HG03039 (cell line): ENCODE results near the gene TTC22.
A peak's percentile ranks its signal among the peaks of the same experiment; 100 is the strongest.

Source experiments
- ATAC-seq: cut with Tn5 transposase; IDR thresholded peaks from one replicate; pipeline ENCODE4 v1.9.1; 2021; ENCODE audit warnings: mild to moderate bottlenecking, moderate library complexity; ENCODE audit not compliant: unreplicated experiment

Gene TTC22

DNA sequence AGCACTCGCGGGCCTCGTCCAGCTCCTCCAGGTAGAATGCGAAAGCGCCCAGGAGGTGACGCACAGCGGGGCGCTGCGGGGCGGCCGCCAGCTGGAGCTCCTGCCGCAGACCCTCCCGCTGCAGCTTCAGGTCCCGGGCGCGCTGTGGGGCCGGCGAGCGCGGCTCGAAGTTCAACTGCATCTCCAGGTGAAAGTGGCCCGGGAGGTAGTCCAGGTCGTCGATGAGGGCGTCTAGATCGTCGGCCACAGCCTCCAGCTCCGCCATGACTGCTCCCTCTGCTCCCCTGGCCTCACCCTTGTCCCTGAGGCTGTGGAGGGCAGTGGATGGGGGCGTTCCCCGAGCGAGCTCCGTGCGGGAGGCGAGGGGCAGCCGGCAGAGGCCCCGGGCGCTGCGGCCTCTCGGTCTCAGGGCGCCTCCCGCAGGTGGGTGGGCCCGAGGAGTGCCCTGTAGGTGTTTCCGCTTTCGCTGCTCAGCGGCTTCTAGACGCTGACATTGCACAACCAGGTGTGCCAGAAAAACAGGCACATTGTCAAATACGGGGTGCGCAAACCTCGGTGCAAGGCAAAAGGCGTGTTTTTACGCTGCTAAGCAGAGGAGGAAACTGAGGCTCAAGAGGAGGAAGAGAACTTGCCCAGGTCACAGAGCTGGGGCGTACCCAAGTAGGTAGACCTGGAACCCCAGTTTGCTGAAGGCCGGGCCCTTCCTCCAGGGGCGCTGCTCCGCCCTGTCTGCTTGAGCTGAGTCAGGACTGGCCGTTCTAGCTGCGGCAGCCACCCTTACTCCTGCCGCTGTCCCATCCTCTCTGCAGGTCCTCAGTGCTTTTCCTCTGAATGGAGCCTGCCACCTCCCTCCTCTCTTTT, at the start of gene TTC22:
TTC22 (minus strand) TSS at position 425 of the 861 bp plus-strand sequence; CDS start at position 265, 160 bp downstream.
- ATAC-seq, result peak; percentile 58

DNA sequence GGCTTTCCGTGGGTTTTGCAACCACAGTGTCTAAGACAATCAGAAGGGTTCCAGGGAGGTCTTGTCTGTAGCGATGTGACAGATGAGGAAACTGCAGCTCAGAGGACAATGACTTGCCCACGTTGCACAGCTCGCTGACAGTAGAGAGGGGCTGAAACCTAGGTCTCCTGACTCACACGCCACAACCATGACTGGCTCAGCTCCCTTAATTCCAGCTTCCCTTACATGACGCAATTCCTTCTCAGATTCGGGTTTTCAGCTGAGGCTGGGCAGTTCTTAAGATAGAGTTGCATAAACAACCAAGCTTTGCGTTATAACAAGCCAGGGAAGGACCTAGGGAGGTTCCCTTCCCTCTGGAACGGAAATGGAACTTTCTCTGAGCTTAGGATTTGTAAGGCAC, 49.6 kb upstream of the TTC22 start:
- ATAC-seq, result no peak

DNA sequence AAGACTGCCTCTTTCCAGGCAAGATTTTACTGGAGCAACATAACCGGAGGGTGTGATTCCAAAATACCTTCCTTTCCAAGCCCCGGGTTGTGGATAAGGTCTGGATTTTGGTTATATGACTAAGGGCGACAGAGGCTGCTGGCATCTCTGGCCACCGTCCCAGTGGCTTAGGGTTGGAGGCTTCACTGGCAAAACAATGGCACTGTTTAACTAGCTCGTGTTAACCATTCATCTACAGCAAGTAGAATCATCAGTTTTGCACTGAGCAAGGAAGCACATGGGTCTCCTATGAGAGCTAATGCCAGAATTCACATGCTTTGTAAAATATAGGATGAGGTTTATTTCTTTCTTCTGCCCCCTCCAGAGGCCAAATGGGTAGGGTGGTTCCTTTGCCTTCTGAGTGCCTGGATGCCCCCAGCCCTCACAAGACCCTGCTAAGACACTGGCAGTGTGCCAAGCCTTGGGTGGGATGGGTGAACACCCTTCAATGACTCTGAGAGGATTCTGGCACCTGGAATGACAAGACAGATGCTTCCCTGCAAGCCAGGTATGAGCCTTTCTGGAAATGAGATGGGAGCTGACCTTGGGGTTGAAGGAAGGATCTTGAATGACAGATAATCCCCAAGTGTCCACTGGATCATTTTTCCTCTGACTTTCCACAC, 49.1 kb upstream of the TTC22 start:
- ATAC-seq, result no peak

DNA sequence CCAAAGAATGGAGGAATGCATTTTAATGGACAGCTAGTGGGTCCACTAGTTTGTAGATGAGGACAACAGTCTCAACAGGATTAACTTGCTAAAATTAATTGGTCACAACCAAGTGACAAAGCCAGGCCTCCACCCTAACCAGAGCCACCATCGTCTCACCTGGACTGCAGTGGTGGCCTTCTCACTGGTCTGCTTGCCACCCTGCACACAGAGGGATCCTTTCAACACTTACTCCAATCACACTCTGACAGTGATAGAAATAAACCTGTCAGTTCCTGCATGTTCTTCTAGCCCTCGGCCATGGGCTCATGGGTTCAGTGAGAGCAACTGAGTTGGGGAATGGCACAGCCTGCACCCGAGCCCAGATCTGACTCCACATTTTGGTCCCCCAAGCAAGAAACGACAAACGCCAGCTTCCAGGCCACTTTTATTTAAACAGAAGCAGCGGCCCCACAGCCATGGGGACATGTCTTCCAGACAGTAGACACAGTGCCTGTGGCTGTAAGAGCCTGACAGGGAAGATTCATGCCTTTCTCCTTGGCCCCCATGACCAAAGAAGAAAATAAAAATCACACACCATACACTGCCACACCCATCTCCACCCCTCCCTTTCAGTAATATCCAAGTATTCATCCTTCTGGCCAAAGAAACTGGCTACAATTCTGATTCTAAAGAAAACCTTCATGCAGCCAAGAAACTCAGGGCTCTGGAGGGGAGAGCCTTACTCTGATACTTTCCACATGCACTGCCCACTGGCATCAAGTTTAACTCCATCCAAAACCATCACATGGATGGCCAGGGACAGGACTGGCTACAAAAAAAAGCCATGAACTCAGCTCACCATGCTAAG, 48.3 kb upstream of the TTC22 start:
- ATAC-seq, result no peak

DNA sequence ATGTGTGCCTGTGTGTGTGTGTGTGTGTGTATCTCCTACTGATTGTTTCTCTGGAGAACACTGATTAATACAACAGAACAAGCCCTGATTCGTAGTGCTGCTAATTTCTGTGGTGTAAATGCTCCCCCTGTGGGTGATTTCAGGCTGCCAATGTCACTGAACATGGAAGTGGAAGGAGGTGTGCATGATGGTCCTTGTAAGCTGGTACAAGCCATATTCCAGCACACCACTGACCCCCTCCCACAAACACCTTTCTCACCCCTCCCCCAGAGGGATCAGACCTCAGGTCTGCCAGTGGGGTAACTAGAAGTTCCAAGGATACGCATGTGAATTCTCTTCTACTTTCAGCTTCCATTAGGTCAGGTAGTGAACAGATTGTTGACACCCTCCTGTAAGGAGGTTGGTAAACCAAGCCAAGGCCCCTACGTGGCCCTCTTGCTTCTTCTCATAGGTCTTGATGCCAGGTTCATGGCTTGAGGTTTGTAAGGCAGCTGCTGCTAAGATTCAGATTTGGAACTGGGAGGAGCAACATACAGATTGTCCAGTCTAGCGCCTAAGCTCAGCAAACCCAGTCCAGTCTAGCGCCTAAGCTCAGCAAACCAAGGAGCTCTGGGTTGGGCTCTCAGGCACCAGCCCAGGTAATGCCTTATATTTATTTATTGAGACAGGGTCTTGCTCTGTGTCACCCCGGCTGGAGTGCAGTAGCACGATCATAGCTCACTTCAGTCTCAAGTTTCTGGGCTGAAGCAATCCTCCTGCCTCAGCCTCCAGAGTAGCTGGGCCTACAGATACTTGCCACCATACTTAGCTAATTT, 47.2 kb upstream of the TTC22 start:
- ATAC-seq, result no peak

DNA sequence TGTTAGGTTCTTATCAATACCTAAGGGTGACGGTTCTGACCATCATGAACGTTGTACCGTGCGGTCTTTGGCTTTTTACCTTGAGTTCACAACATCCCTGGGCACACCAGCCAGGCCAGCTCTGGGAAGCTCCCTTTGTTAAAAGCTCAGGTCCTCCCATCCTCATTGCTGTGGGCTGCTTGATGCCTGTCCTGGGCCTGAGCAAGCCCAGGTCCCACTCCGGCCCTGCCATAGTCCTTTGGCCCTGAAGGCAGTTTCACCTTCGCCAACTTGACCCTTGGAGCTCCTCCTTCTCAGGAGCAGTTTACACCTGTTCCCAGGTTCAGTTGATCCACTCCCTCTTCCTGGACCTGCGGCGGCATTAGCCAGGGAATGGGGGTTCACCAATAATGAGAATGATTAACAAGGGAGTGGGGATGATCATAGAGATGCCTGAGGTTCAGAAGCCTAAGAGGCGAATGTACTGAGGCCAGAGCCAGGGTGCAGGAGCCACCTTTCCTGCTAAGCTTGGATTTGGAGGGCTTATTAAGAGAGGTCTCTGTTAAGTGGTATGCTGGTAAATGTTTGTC, 45.7 kb upstream of the TTC22 start:
- ATAC-seq, result no peak

DNA sequence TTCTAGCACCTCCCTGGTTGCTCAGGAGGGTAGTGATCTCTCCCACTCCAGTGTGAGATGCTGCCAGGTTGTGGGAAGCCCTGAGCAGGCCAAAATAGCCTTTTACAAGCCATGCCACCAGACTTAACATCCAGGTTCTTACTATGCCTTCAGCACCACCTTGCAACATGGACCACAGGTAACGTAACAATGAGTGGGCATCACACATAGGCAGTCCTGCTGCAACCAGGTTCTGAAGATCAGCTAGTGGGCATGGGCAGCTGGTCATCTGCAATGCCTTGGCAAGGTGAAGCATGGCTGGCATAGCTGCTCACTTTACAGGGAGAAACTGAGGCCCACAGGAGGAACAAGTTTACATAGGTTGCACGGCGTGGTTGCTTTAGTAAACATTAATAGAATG, 45.2 kb upstream of the TTC22 start:
- no peak for ATAC-seq

DNA sequence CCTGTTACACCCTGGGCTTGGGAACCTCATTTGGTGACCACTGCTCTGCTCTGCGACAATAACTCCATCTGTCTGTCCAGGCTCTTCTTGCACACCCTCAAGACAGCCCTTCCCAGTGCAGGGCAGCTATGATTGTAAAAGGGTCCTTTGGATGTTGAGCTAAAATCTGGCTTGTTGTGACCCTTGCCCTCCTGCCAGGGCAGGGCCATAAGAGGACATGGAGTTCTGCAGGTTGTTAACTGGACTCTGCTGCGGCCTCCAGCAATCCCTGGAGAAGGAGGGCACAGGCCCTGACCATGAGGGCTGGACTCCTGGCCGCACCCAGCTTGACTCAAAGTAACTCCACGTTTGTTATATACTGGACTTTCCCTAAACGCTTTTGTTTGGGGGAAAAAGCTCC, 44.6 kb upstream of the TTC22 start:
- no peak for ATAC-seq

DNA sequence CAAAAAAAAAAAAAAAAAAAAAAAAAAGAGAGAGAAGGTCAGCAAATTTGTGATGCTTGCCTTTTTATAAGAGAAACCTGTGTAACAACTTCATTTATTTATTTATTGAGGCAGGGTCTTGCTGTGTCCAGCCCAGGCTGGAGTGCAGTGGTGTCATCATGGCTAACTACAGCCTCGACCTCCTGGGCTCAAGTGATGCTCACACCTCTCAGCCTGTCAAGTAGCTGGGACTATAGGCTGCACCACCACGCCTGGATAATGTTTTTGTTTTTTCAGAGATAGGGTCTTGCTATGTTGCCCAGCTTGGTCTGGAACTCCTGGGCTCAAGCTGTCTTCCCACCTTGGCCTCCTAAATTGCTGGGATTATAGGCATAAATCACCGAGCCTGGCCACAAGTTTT, 43.4 kb upstream of the TTC22 start:
- ATAC-seq, result no peak

DNA sequence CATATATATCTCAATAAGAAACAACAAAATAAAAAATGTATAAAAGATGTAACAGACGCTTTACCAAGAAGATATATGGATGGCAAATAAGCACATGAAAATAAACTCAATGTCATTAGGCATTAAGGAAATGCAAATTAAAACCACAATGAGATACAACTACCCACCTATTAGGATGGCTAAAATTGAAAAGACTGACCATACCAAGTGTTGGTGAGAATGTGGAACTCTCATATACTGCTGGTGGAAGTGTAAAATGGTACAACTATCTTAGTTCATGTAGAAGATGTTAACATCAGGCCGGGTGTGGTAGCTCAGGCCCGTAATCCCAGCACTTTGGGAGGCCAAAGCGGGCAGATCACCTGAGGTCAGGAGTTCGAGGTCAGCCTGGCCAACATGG, 42.3 kb upstream of the TTC22 start:
- ATAC-seq, result no peak

DNA sequence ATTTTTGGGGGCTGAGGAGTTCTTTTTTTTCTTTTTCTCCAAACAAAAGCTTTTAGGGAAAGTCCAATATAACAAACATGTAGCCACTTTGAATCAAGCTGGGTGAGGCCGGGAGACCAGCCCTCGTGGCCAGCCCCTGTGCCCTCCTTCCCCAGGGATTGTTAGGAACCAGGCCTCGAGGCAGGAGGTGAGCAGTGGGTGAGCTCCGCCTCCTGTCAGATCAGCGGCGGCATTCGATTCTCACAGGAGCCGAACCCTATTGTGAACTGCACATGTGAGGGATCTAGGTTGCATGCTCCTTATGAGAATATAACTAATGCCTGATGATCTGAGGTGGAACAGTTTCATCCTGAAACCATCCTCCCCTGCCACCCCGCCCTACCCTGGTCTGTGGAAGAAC, 41.8 kb upstream of the TTC22 start:
- ATAC-seq, result no peak

DNA sequence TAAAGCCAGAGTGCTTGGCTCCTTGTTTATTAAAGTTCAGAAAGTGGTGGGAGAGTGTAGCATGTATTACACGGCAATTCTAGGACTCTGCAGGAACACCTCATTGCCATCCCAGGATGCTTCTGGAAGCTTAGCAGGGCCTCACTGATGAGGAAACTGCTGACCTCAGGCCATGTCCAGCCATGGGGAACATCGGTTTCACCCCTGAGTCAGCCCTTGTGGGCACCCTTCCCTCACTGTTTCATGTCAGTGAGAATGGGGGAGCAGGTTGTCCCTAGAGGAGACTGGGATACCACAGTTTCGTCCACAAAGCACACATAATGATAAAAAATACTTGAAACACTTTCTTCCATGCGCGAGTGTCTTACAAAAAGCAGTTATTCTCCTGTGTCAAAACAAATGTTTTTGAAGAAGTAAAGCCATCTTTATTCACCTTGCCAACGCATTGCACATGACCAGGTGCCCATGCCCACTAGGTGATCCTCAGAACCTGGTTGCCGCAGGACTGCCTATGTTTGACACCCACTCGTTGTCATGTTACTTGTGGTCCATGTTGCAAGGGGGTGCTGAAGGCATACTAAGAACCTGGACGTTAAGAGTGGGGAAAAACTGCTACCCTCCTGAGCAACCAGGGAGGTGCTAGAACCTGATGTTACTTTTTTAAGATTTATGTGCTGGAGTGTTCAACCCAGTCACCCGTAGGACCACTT, 41.2 kb upstream of the TTC22 start:
- ATAC-seq, result no peak

DNA sequence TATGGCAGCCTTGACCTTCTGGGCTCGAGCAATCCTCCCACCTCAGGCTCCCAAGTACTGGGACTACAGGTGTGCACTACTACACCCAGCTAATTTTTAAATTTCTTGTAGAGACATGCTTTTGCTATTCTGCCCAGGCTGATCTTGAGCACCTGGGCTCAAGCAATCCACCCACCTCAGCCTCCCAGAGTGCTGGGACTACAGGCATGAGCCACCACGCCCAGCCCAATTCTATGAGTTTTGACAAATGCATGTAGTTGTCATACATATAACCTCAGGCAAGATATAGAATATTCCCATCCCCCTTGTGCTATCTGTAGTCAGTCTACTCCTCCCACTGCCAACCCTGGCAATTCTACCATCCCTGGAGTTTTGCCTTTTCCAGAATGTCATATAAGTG, 38.7 kb upstream of the TTC22 start:
- ATAC-seq, result no peak

DNA sequence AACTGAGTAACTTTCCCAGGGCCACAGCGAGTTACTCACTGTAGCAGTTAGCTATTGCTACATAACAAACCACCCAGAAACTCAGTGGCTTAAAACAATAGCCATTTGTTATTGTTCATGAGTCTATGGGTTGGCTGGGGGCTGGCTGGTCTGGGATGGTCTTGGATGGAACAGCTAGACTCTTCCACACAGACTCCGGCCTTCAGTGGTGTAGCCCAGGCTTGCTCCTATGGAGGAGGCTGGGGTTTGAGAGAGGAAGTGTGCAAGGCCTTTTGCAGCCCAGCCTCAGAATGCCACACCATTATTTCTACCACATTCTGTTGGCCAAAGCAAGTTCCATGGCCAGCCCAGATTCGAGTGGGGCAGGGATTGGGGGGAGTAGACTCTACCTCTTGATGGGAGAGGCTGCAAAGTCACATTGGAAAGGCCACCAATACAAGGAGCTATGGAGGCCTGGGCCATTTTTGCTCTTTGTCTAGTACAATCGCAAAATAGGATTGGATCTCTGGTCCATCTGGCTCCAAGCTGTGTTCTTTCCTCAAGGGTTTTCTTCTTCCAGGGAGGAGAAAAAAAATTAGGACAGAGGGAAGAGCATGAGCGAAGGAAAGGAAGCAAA, 37.5 kb upstream of the TTC22 start:
- ATAC-seq, result no peak

DNA sequence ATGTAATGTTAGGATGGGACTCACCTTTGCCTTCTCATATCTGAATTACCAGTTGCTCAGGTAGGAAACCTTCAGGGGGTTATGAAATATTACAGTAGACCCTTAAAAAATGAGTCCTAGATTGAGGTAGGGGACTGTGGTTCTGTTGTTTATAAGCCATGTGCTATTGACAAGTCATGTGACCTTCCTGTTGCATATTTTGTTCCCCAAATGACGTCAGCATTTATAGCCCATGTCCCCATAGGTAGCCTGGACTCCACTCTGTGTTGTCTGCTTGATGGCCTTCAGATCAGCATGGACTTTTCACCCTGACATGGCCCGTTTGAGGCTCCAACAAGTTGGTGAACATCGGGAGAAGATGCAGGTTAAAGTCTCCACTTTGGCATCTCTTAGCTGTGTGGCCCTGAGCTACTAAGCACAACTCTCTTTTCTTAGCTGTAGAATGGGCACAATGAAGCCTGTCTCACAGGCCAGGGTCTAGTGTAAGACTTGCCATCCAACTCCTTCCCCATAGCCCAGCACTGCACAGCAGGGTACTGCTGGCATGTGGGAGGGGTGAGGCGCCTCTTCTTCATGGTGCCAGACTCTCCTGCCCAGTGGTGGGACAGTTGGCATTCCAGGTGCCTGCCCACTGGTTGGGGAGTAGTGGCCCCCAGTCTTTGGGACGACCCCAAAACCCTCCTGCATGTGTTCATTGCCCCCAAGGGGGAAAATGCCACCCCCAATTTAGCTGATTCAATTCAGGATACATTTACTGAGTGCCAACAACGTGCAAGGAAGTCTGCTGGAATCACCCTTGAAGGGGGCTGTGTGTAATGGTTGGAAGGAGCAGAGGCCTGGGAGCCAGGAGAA, 36.1 kb upstream of the TTC22 start:
- no peak for ATAC-seq

DNA sequence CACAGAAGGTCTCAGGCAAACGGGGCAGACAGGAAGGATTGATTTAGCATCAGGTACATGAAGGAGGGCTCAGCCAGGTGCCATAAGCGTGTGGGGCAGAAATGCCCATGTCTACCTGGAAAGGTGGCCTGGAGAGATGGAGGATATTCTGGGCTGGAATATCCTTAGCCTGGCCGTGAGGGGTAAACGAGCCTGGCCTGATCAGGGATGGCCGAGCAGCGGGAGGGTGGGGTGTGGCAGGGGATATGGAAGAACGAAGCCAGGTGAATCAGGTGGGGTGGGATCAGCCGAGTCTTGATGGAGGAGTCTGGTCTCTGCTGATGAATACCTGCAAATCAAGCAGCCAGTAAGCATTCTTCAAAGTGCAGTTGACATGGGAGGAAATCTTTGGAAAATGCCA, 35.5 kb upstream of the TTC22 start:
- no peak for ATAC-seq

DNA sequence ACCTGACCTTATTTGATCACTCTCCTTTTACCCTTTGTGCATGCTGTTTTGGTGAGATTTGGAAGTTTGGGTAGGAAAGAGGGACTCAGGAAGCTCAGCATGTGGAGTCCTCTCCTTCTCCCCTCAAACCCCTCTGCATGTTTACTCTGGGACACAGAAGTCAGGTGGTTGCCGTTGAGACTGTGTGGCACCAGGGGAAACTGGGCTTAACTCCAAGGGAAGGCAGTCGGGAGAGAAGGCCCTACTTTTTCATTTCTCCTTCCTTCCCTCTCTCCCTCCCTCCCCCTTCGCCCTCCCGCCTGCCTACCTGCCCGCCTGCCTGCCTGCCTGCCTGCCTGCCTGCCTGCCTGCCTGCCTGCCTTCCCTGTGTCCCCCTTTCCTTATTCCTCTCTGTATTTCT, 34.8 kb upstream of the TTC22 start:
- no peak for ATAC-seq

DNA sequence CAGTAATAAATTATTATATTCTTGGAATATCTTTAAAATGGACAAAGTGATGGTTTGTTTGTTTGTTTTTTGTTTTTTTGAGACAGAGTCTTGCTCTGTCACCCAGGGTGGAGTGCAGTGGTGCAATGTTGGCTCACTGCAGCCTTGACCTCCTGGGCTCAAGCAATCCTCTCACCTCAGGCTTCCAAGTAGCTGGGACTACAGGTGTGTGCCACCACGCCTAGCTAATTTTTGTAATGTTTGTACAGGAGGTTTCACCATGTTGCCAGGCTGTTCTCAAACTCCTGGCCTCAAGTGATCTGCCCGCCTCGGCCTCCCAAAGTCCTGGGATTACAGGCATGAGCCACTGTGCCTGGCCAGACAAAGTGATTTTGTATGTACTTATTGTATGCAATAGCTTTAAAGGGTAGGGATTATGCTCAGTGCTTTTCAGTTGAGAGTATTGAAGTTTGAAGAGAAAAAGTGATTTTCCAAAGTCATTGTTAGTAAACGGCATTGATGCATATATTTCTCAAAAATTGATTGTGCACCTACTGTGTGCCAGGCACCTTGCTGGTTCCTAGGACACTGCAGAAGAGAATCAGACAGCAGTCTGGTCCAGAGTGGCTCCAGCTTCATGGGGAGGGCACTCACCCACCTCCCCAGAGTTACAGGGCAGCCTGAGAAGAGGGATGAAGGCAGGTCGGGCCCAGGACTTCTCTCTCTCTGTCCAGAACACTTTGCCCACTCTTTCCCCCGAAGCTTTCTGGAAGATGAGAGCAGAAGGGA, 34.2 kb upstream of the TTC22 start:
- ATAC-seq, result no peak
